DOHH2 (cell line): Measurements from ENCODE around the gene AGA.

Experiments used
- H3F3A ChIP-seq: fragments of 200-600 bp; sonication (generic), shearing (Covaris generic); 2 replicates; pipeline ENCODE4 v1.6.0; 2016; ENCODE audit warnings: antibody characterized with exemption, mild to moderate bottlenecking; ENCODE audit not compliant: control insufficient read depth, insufficient read depth
- H3K27ac ChIP-seq: fragments of 200-600 bp; sonication (generic); 2 replicates; pipeline ENCODE4 v1.5.1; 2014; ENCODE audit warnings: low read depth, mild to moderate bottlenecking, low read length, moderate library complexity
- H3K27me3 ChIP-seq: fragments of 200-600 bp; sonication (generic); 2 replicates; pipeline ENCODE4 v1.6.1; 2014; ENCODE audit warnings: mild to moderate bottlenecking, low read length, mixed read lengths; ENCODE audit not compliant: control insufficient read depth
- H3K36me3 ChIP-seq: fragments of 200-600 bp; sonication (generic); 2 replicates; pipeline ENCODE4 v1.6.1; 2014; ENCODE audit warnings: mild to moderate bottlenecking, low read length, moderate library complexity, mixed read lengths; ENCODE audit not compliant: control insufficient read depth
- H3K4me1 ChIP-seq: fragments of 200-600 bp; sonication (generic); 2 replicates; pipeline ENCODE4 v1.6.1; 2014; ENCODE audit warnings: mild to moderate bottlenecking, low read length, mixed read lengths; ENCODE audit not compliant: control insufficient read depth
- H3K4me2 ChIP-seq: fragments of 200-600 bp; sonication (generic); 2 replicates; pipeline ENCODE4 v1.6.0; 2014; ENCODE audit warnings: mild to moderate bottlenecking, low read length, moderate library complexity
- H3K4me3 ChIP-seq: fragments of 200-600 bp; sonication (generic); 2 replicates; pipeline ENCODE4 v1.5.1; 2014; ENCODE audit warnings: mild to moderate bottlenecking, low read length, mixed read lengths
- H3K79me2 ChIP-seq: fragments of 200-600 bp; sonication (generic); 2 replicates; pipeline ENCODE4 v1.6.1; 2014; ENCODE audit warnings: mild to moderate bottlenecking, low read length, mixed read lengths; ENCODE audit not compliant: control insufficient read depth
- H3K9me2 ChIP-seq: fragments of 200-600 bp; sonication (generic); replicated peaks from 2 replicates; pipeline ENCODE4 v1.6.1; 2014; ENCODE audit warnings: mild to moderate bottlenecking, low read length, mixed read lengths; ENCODE audit not compliant: control insufficient read depth
- H3K9me3 ChIP-seq: fragments of 200-600 bp; sonication (generic); 2 replicates; pipeline ENCODE4 v1.6.1; 2014; ENCODE audit warnings: antibody characterized with exemption, low read length, mixed read lengths; ENCODE audit not compliant: control insufficient read depth, insufficient read depth
- H4K20me1 ChIP-seq: fragments of 200-600 bp; sonication (generic); 2 replicates; pipeline ENCODE4 v1.6.0; 2014; ENCODE audit warnings: low read depth, mild to moderate bottlenecking, antibody characterized with exemption, low read length, moderate library complexity; ENCODE audit not compliant: control insufficient read depth, insufficient read depth
- EZH2phosphoT487 ChIP-seq: fragments of 200-600 bp; sonication (generic); IDR thresholded peaks from 2 replicates; pipeline ENCODE4 v1.6.1; 2017; ENCODE audit warnings: borderline replicate concordance, mild to moderate bottlenecking, antibody characterized with exemption, low read length, moderate library complexity, mixed read lengths
- TF ChIP-seq, protein P1 (sequence below): fragments of 200-600 bp; sonication (generic); IDR thresholded peaks from one replicate; pipeline ENCODE4 v1.5.1; 2014; ENCODE audit warnings: antibody characterized with exemption, mild to moderate bottlenecking, low read depth, low read length; ENCODE audit not compliant: poor library complexity, severe bottlenecking

Gene AGA

DNA sequence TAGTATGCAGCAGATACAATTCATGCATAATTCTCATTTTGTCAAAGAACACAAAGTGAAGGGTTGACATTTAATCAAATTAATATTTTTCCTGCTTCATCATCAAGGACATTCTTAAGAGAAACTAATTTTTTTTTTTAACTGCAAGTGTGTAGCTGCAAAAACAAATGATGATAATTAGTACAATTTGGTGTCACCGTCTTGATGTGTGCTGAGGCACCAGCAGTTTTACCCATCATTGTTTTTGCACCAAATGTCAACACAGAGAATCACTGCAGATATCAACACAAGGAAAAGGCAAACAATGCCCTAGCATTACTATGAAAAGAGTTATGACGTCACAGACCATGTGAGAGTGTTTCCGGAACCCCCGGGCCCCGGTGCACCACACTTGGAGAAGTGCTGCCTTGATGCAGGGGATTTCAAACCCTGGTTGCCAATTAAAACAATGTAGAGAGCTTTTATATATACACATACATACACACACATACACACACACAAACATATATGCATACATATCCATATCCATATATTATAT is 55.9 kb downstream of the AGA start:
- no peaks in the 10 kb centered on the region for H3K36me3 ChIP-seq
- no peaks in the 10 kb centered on the region for H3K4me1 ChIP-seq
- H3K27ac ChIP-seq: no peak overlapping the region
- H3K4me2 ChIP-seq: no peak overlapping the region
- TF ChIP-seq, protein P1, sequence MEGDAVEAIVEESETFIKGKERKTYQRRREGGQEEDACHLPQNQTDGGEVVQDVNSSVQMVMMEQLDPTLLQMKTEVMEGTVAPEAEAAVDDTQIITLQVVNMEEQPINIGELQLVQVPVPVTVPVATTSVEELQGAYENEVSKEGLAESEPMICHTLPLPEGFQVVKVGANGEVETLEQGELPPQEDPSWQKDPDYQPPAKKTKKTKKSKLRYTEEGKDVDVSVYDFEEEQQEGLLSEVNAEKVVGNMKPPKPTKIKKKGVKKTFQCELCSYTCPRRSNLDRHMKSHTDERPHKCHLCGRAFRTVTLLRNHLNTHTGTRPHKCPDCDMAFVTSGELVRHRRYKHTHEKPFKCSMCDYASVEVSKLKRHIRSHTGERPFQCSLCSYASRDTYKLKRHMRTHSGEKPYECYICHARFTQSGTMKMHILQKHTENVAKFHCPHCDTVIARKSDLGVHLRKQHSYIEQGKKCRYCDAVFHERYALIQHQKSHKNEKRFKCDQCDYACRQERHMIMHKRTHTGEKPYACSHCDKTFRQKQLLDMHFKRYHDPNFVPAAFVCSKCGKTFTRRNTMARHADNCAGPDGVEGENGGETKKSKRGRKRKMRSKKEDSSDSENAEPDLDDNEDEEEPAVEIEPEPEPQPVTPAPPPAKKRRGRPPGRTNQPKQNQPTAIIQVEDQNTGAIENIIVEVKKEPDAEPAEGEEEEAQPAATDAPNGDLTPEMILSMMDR: no peak
- no peak for TF ChIP-seq EZH2phosphoT487
- H3K27me3 ChIP-seq: peaks cover 6% of the 10 kb centered on the region; the same call in 1 of the 2 replicates
- H3K4me3 ChIP-seq: no peak overlapping the region
- H3K79me2 ChIP-seq: no peaks in the 10 kb centered on the region
- H3F3A ChIP-seq: no peaks in the 10 kb centered on the region
- H3K9me2 ChIP-seq: no peaks in the 10 kb centered on the region
- no peaks in the 10 kb centered on the region for H4K20me1 ChIP-seq
- no peaks in the 10 kb centered on the region for H3K9me3 ChIP-seq

DNA sequence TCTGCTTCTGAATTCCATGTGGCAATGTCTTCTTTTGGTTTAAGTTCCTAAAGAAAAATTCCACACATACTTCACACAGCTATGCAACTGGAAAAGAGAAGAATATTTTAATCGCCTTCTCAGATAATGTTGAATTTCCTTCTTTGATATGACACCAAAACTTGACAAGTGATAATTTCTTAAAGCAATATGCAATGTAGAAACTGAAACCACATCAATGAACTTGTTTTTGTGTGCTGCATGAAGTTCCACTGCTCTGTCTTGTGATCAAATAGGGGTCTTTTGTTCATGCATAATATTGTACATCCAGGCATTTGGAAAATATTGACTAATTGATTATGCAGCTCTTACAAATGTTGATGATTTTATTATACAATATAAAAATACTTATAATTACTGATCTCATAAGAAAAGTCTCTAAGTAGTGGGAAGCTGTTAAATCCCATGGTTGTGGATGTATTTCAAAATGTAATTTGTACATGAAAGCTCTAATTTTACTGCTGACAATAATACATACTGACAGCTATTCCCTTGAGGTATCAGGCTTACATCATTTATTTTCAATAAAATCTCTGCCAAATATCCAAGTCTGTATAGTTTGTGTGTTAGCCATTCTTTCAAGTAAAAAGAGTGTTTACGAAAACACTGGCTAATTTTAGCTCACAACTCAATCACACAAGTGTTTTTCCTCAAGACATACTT is 56.5 kb downstream of the AGA start:
- no peaks in the 10 kb centered on the region for H3K79me2 ChIP-seq
- no peak overlapping the region for H3K27ac ChIP-seq
- no peaks in the 10 kb centered on the region; the same call in 1 of the 2 replicates for H3K27me3 ChIP-seq
- H3K4me1 ChIP-seq: no peaks in the 10 kb centered on the region
- no peaks in the 10 kb centered on the region for H4K20me1 ChIP-seq
- H3K4me2 ChIP-seq: no peak overlapping the region
- H3F3A ChIP-seq: no peaks in the 10 kb centered on the region
- H3K9me2 ChIP-seq: no peaks in the 10 kb centered on the region
- no peaks in the 10 kb centered on the region for H3K36me3 ChIP-seq
- no peaks in the 10 kb centered on the region for H3K9me3 ChIP-seq
- TF ChIP-seq EZH2phosphoT487: no peak
- TF ChIP-seq, protein P1: no peak
- no peak overlapping the region for H3K4me3 ChIP-seq

DNA sequence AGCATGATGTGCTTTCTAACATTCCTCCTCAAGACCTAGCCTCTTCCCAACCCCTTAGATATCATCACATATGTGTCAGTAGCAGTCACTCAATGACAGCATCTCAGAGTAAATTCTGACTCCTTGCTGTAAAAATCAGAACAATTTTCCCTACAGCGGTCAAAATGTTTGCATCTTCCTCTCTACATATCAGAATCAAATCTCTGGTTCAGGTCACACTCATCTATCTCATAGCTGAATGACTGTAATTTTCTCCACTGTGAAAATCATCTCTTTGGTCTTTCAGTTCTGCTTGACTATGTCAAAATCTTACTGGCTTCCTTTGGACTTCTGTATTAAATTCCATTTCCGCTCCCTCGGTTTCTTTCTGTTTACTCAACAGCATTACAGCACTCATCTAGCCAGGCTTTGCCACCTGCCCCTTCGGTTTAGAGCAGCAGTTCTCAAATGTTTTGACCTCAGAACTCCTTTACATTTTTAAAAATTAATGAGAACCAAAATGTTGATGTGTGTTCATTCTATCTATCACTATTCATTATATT is 57.3 kb downstream of the AGA start:
- H3K36me3 ChIP-seq: no peaks in the 10 kb centered on the region
- H3K4me1 ChIP-seq: no peaks in the 10 kb centered on the region
- no peaks in the 10 kb centered on the region for H3K79me2 ChIP-seq
- H3K4me3 ChIP-seq: no peak overlapping the region
- no peak overlapping the region for H3K27ac ChIP-seq
- H3K27me3 ChIP-seq: no peaks in the 10 kb centered on the region; the same call in 1 of the 2 replicates
- TF ChIP-seq, protein P1: no peak
- H3K9me3 ChIP-seq: no peaks in the 10 kb centered on the region
- no peaks in the 10 kb centered on the region for H4K20me1 ChIP-seq
- no peak overlapping the region for H3K4me2 ChIP-seq
- H3K9me2 ChIP-seq: no peaks in the 10 kb centered on the region
- H3F3A ChIP-seq: no peaks in the 10 kb centered on the region
